Endodermal cell (in vitro differentiated cells): ENCODE measurements around the gene IFNL1. TPM values are rescaled to one million over a fixed set of nuclear protein-coding genes. Genes with fewer than 3 reads are reported as not detected.

Experiments
- DNase-seq: peaks from one replicate; pipeline ENCODE4 v3.0.0-alpha.2; 2017
- H3K27ac ChIP-seq: 2 replicates; pipeline ENCODE4 v1.5.1; 2013; ENCODE audit warnings: mild to moderate bottlenecking, low read depth, low read length, moderate library complexity
- H3K27me3 ChIP-seq: 2 replicates; pipeline ENCODE4 v1.6.1; 2013; ENCODE audit warnings: mild to moderate bottlenecking, low read length, moderate library complexity; ENCODE audit not compliant: insufficient read depth, control insufficient read depth, poor library complexity, severe bottlenecking
- H3K36me3 ChIP-seq: 2 replicates; pipeline ENCODE4 v1.7.0; 2013; ENCODE audit warnings: mild to moderate bottlenecking, low read length, moderate library complexity; ENCODE audit not compliant: control insufficient read depth, insufficient read depth
- H3K4me1 ChIP-seq: one replicate; pipeline ENCODE4 v1.7.0; 2013; ENCODE audit warnings: low read length; ENCODE audit not compliant: control insufficient read depth, insufficient read depth
- H3K4me3 ChIP-seq: 2 replicates; pipeline ENCODE4 v1.5.1; 2013; ENCODE audit warnings: mild to moderate bottlenecking, low read length, moderate library complexity
- H3K9ac ChIP-seq: 2 replicates; pipeline ENCODE4 v1.6.1; 2013; ENCODE audit warnings: mild to moderate bottlenecking, low read length, moderate library complexity; ENCODE audit not compliant: poor library complexity, severe bottlenecking; ENCODE audit errors: extremely low read depth
- H3K9me3 ChIP-seq: 2 replicates; pipeline ENCODE4 v1.6.1; 2013; ENCODE audit warnings: mild to moderate bottlenecking, low read length, moderate library complexity; ENCODE audit not compliant: control insufficient read depth
- H3K27ac Mint-ChIP-seq: 2 replicates; pipeline ENCODE4 v1.8.0; 2020; ENCODE audit warnings: mixed read lengths
- H3K27me3 Mint-ChIP-seq: 2 replicates; pipeline ENCODE4 v1.8.0; 2021; ENCODE audit warnings: mild to moderate bottlenecking, mixed read lengths; ENCODE audit not compliant: insufficient read depth
- H3K36me3 Mint-ChIP-seq: 2 replicates; pipeline ENCODE4 v1.8.0; 2020; ENCODE audit warnings: low read depth, mixed read lengths
- H3K4me1 Mint-ChIP-seq: 2 replicates; pipeline ENCODE4 v1.8.0; 2020; ENCODE audit warnings: mixed read lengths
- H3K4me3 Mint-ChIP-seq: 2 replicates; pipeline ENCODE4 v1.8.0; 2020; ENCODE audit warnings: mild to moderate bottlenecking, moderate library complexity, mixed read lengths
- H3K9me3 Mint-ChIP-seq: 2 replicates; pipeline ENCODE4 v1.8.0; 2020; ENCODE audit warnings: mild to moderate bottlenecking, mixed read lengths
- WGBS, 2 experiments: methylation state at CpG; one replicate each; pipeline versions ENCODE4 v1.1.5 to v1.1.7; 2013; ENCODE audit warnings: missing lambda C conversion rate in 2 of 2, mixed read lengths in 1 of 2; ENCODE audit not compliant: insufficient coverage in 1 of 2, insufficient read length in 1 of 2; 5-methylcytosine and 5-hydroxymethylcytosine counted together
- total RNA-seq, 2 donors: library from RNA; stranded (reverse); fragmentation: NEBNext Ultra II Directional in 1 of 2; extraction: Animal tissue kit (Norgen Biotek cat#: 25700) in 1 of 2; gene quantifications; 2 replicates in 1 of 2; 3 replicates in 1 of 2; pipeline ENCODE4 v1.2.1, GENCODE V29; 2021
- TF ChIP-seq, protein P1 (sequence below): fragments of 200-600 bp; sonication (generic); conservative IDR thresholded peaks from 2 replicates; pipeline ENCODE4 v1.5.0; 2021; ENCODE audit warnings: antibody characterized with exemption, mild to moderate bottlenecking

Gene IFNL1
- total RNA-seq, 2 donors from 2014 or later, result not detected

DNA sequence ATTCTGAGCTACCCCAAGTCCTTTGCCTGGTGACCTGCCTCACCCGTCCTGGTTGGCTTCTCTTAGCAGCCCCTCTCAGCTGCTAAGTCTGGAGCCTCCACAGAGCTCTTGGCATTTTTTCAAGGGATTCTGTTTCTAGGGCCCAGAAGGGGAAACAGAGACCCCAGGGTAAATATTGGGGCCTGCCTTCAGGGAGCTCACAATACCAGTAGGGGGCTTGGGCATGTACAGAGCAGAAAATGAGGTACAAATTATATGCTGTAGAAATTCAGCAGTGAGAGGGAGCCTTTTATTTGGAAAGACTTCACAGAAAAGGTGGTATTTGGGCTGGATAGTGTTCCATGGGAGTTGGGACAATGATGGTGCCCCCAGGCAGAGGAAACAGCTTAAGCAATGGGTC is 49.7 kb downstream of the IFNL1 start:
- peaks cover 5% of the 10 kb centered on the region for H3K4me1 ChIP-seq
- H3K9me3 ChIP-seq, result no peaks in the 10 kb centered on the region
- H3K4me1 Mint-ChIP-seq, result peaks cover 49% of the 10 kb centered on the region
- no peak for DNase-seq
- TF ChIP-seq, protein P1, sequence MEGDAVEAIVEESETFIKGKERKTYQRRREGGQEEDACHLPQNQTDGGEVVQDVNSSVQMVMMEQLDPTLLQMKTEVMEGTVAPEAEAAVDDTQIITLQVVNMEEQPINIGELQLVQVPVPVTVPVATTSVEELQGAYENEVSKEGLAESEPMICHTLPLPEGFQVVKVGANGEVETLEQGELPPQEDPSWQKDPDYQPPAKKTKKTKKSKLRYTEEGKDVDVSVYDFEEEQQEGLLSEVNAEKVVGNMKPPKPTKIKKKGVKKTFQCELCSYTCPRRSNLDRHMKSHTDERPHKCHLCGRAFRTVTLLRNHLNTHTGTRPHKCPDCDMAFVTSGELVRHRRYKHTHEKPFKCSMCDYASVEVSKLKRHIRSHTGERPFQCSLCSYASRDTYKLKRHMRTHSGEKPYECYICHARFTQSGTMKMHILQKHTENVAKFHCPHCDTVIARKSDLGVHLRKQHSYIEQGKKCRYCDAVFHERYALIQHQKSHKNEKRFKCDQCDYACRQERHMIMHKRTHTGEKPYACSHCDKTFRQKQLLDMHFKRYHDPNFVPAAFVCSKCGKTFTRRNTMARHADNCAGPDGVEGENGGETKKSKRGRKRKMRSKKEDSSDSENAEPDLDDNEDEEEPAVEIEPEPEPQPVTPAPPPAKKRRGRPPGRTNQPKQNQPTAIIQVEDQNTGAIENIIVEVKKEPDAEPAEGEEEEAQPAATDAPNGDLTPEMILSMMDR, result peak; percentile 34
- H3K4me3 Mint-ChIP-seq, result no peak overlapping the region
- WGBS, 2 experiments, result 82 to 100% methylated on average over 1 of the region's 1 CpG
- peaks cover 23% of the 10 kb centered on the region for H3K36me3 Mint-ChIP-seq
- no peaks in the 10 kb centered on the region for H3K9me3 Mint-ChIP-seq
- no peak overlapping the region for H3K4me3 ChIP-seq
- peaks cover 49% of the 10 kb centered on the region for H3K36me3 ChIP-seq
- no peak overlapping the region for H3K27ac Mint-ChIP-seq
- no peaks in the 10 kb centered on the region for H3K27me3 ChIP-seq
- no peak overlapping the region for H3K9ac ChIP-seq
- no peaks in the 10 kb centered on the region for H3K27me3 Mint-ChIP-seq
- H3K27ac ChIP-seq, result no peak overlapping the region

DNA sequence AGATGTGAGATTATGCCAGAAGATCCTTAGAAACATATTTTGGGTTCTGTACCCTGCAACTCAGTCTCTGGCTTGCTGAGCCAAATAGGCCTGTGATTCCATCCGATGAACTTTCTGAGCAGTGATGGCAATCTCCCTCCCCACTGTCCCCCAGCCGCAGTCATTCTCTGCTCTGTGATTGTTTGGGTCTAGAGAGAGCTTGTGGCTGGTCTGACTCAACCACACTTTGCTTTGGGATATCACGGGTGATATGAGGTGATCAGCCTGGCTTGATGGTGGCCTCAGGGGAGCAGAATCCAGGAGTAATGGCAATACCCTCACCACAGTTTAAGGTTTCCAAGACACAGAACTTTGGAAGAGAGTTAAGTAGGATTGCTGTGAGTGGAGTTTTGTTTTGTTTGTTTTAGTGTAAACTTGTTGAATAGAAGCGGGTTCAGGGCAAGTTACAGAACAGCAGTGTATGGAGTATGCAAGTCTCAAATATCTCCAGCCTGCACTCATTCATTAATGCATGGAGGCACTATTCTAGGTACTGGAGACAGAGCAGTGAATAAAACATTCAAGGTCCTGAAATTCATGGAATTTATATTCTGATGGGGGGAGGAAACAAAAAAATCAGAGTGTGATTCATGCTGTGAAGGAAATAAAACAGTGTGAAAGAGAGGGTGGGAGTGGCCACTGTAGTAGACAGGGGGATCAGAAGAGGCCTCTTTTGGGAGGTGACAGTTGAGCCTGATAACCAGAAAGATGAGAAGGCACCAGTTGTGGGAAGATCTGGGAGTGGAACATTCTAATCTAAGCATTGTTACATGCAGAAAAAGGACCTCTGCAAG is 51.3 kb downstream of the IFNL1 start:
- Histone ChIP-seq H3K27ac (no peak overlapping the region), H3K9ac (no peak overlapping the region), H3K9me3 (no peaks in the 10 kb centered on the region), H3K4me1 (peaks cover 8% of the 10 kb centered on the region), H3K4me3 (peak overlapping the region; percentile 19), H3K27me3 (no peaks in the 10 kb centered on the region), H3K36me3 (peaks cover 64% of the 10 kb centered on the region)
- H3K4me1 Mint-ChIP-seq, result peaks cover 45% of the 10 kb centered on the region
- no peaks in the 10 kb centered on the region for H3K27me3 Mint-ChIP-seq
- TF ChIP-seq, protein P1, result no peak
- H3K36me3 Mint-ChIP-seq, result peaks cover 39% of the 10 kb centered on the region
- no peak for DNase-seq
- H3K4me3 Mint-ChIP-seq, result no peak overlapping the region
- 95 to 100% methylated on average over 4 of the region's 4 CpGs for WGBS, 2 experiments
- no peaks in the 10 kb centered on the region for H3K9me3 Mint-ChIP-seq
- H3K27ac Mint-ChIP-seq, result no peak overlapping the region

Other genes with a start within 250 kb of the IFNL1 start
- under 1 TPM in 1 of 2 donors, not detected in 1; 0.29 TPM for gene ACP7, start 212.0 kb upstream of the IFNL1 start, total RNA-seq
- gene PAK4, start 170.6 kb upstream of the IFNL1 start, total RNA-seq, result 10 to 100 TPM; 63.9 to 68.1 TPM
- gene NCCRP1, start 99.4 kb upstream of the IFNL1 start, total RNA-seq, result under 1 TPM; 0.40 to 0.53 TPM
- not detected for gene SYCN, start 92.1 kb upstream of the IFNL1 start, total RNA-seq
- not detected for gene IFNL3, start 51.4 kb upstream of the IFNL1 start, total RNA-seq
- gene IFNL4, start 47.6 kb upstream of the IFNL1 start, total RNA-seq, result not detected
- gene IFNL2, start 28.0 kb upstream of the IFNL1 start, total RNA-seq, result not detected
- gene LRFN1, start 24.5 kb downstream of the IFNL1 start, total RNA-seq, result 1 to 10 TPM; 1.5 to 4.0 TPM
- gene GMFG, start 39.6 kb downstream of the IFNL1 start, total RNA-seq, result not detected
- 100 to 1,000 TPM; 155 to 159 TPM for gene SAMD4B, start 46.0 kb downstream of the IFNL1 start, total RNA-seq
- 10 to 100 TPM; 28.4 to 28.8 TPM for gene PAF1, start 94.7 kb downstream of the IFNL1 start, total RNA-seq
- gene MED29, start 95.0 kb downstream of the IFNL1 start, total RNA-seq, result 10 to 100 TPM; 32.6 to 38.9 TPM
- gene ZFP36, start 110.4 kb downstream of the IFNL1 start, total RNA-seq, result 10 to 100 TPM; 16.1 to 23.4 TPM
- gene PLEKHG2, start 116.3 kb downstream of the IFNL1 start, total RNA-seq, result 100 to 1,000 TPM; 127 to 160 TPM
- gene RPS16, start 139.5 kb downstream of the IFNL1 start, total RNA-seq, result 1,000 to 10,000 TPM; 1,674 to 1,990 TPM
- gene SUPT5H, start 149.2 kb downstream of the IFNL1 start, total RNA-seq, result 100 to 1,000 TPM; 130 to 139 TPM
- gene TIMM50, start 184.4 kb downstream of the IFNL1 start, total RNA-seq, result 10 to 100 TPM; 87.8 to 94.6 TPM
- gene DLL3, start 202.5 kb downstream of the IFNL1 start, total RNA-seq, result 1 to 10 TPM; 2.0 to 4.3 TPM
- gene SELENOV, start 218.7 kb downstream of the IFNL1 start, total RNA-seq, result 10 to 100 TPM in 1 of 2 donors, 1 to 10 TPM in 1; 8.7 to 15.3 TPM
- gene EID2B, start 236.4 kb downstream of the IFNL1 start, total RNA-seq, result 1 to 10 TPM; 1.2 to 3.8 TPM
- 10 to 100 TPM; 24.0 to 29.7 TPM for gene EID2, start 243.8 kb downstream of the IFNL1 start, total RNA-seq